DOHH2 (cell line): ENCODE data around the gene TASP1.

ENCODE experiments used
- EZH2phosphoT487 ChIP-seq: fragments of 200-600 bp; sonication (generic); IDR thresholded peaks from 2 replicates; pipeline ENCODE4 v1.6.1; 2017; ENCODE audit warnings: borderline replicate concordance, mild to moderate bottlenecking, antibody characterized with exemption, low read length, moderate library complexity, mixed read lengths
- TF ChIP-seq, protein P1 (sequence below): fragments of 200-600 bp; sonication (generic); IDR thresholded peaks from one replicate; pipeline ENCODE4 v1.5.1; 2014; ENCODE audit warnings: antibody characterized with exemption, mild to moderate bottlenecking, low read depth, low read length; ENCODE audit not compliant: poor library complexity, severe bottlenecking

DNA sequence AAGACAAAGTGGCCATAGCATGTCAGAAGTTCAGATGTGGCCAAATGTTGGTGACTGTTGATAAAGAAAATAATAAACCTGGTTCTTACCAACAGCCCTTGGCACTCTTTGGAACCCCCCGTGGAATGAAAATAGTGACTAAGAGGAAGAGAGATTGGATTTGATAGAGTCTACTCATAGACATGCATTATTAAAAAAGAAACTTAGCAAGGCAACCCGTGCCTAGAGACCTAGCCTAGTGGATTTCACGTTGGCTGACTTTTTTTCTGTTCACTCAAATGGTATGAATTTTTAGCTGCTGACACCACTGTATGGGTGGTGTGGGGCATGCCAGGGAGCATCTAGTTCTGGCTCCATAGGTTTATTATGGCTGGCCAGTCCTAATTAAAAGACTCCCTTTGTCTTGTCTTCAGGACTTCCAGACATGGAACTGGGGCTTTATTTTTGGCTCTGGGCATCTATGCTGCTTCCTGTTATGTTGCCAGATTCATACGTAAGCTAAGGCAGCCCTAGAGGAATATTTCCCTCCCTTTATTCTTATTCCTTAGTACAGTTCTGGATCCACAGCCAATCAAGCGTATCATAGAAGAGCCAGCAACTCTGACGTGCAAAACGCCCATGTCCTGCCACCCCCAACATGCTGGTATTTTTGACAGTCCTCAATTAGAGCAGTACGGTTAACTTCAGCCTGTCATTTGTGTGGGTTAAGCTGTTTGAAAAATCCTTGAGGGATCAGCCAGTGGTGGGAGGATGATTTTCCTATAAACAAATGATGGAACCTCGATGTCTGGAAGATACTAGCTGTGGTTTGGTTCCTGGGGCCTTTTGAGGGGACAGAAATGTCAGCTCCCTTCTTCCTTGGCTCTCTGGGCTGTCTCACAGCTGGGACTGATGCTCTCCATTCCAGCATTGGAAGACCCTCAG is 290.2 kb downstream of the TASP1 start:
- TF ChIP-seq, protein P1, sequence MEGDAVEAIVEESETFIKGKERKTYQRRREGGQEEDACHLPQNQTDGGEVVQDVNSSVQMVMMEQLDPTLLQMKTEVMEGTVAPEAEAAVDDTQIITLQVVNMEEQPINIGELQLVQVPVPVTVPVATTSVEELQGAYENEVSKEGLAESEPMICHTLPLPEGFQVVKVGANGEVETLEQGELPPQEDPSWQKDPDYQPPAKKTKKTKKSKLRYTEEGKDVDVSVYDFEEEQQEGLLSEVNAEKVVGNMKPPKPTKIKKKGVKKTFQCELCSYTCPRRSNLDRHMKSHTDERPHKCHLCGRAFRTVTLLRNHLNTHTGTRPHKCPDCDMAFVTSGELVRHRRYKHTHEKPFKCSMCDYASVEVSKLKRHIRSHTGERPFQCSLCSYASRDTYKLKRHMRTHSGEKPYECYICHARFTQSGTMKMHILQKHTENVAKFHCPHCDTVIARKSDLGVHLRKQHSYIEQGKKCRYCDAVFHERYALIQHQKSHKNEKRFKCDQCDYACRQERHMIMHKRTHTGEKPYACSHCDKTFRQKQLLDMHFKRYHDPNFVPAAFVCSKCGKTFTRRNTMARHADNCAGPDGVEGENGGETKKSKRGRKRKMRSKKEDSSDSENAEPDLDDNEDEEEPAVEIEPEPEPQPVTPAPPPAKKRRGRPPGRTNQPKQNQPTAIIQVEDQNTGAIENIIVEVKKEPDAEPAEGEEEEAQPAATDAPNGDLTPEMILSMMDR, result no peak
- TF ChIP-seq EZH2phosphoT487, result no peak
